Measurements from ENCODE around the gene LRRC8C.

LRRC8C gene

GRCh38 chr1:89724369-89725010 is 91.6 kb downstream of the LRRC8C start:
- H3K27ac ChIP-seq (ENCODE audit: low read depth, low read length) = no peak overlapping the region
- peaks cover 26% of the 10 kb centered on the region for H3K27me3 ChIP-seq (ENCODE audit: control insufficient read depth, low read length)
- no peak overlapping the region for H3K4me3 ChIP-seq (ENCODE audit: low read length)

GRCh38 chr1:89725011-89725370 is 92.1 kb downstream of the LRRC8C start:
- H3K27ac ChIP-seq (ENCODE audit: low read depth, low read length) = no peak overlapping the region
- H3K9me2 ChIP-seq (replicated peaks; ENCODE audit: control insufficient read depth, low read length) = no peaks in the 10 kb centered on the region
- H3K4me3 ChIP-seq (ENCODE audit: low read length) = no peak overlapping the region
- no peaks in the 10 kb centered on the region for H3K79me2 ChIP-seq (ENCODE audit: control insufficient read depth, low read length)
- no peak overlapping the region for H3K4me2 ChIP-seq (ENCODE audit: low read length)
- no peaks in the 10 kb centered on the region for H4K20me1 ChIP-seq (ENCODE audit: control insufficient read depth, insufficient read depth, low read depth, low read length)
- no peaks in the 10 kb centered on the region for H3K36me3 ChIP-seq (ENCODE audit: control insufficient read depth, low read length)
- H3K27me3 ChIP-seq (ENCODE audit: control insufficient read depth, low read length) = peaks cover 26% of the 10 kb centered on the region
- H3K4me1 ChIP-seq (ENCODE audit: control insufficient read depth, low read length) = peaks cover 8% of the 10 kb centered on the region
- H3K9me3 ChIP-seq (ENCODE audit: control insufficient read depth, insufficient read depth, low read length) = no peaks in the 10 kb centered on the region
- no peaks in the 10 kb centered on the region for H3F3A ChIP-seq (ENCODE audit: control insufficient read depth, insufficient read depth)
- TF ChIP-seq CTCF (IDR thresholded peaks at IDR 0.05; ENCODE audit: low read depth, low read length, poor library complexity, severe bottlenecking) (no peak), EZH2phosphoT487 (IDR thresholded peaks at IDR 0.05; ENCODE audit: borderline replicate concordance, low read length) (no peak)

More at GRCh38 chr1:89724369-89725010, 91.6 kb downstream of the LRRC8C start:
- H3K79me2 ChIP-seq (ENCODE audit: control insufficient read depth, low read length) = no peaks in the 10 kb centered on the region
- TF ChIP-seq CTCF (IDR thresholded peaks at IDR 0.05; ENCODE audit: low read depth, low read length, poor library complexity, severe bottlenecking) = no peak
- no peak for TF ChIP-seq EZH2phosphoT487 (IDR thresholded peaks at IDR 0.05; ENCODE audit: borderline replicate concordance, low read length)
- no peaks in the 10 kb centered on the region for H4K20me1 ChIP-seq (ENCODE audit: control insufficient read depth, insufficient read depth, low read depth, low read length)
- no peak overlapping the region for H3K4me2 ChIP-seq (ENCODE audit: low read length)
- H3K4me1 ChIP-seq (ENCODE audit: control insufficient read depth, low read length) = peaks cover 13% of the 10 kb centered on the region
- H3K36me3 ChIP-seq (ENCODE audit: control insufficient read depth, low read length) = no peaks in the 10 kb centered on the region
- no peaks in the 10 kb centered on the region for H3F3A ChIP-seq (ENCODE audit: control insufficient read depth, insufficient read depth)
- no peaks in the 10 kb centered on the region for H3K9me2 ChIP-seq (replicated peaks; ENCODE audit: control insufficient read depth, low read length)
- H3K9me3 ChIP-seq (ENCODE audit: control insufficient read depth, insufficient read depth, low read length) = no peaks in the 10 kb centered on the region

- Histone ChIP-seq H3K9me3 (ENCODE audit: control insufficient read depth, insufficient read depth, low read length) (no peaks in the 10 kb centered on the region), H3F3A (ENCODE audit: control insufficient read depth, insufficient read depth) (no peaks in the 10 kb centered on the region), H3K36me3 (ENCODE audit: control insufficient read depth, low read length) (no peaks in the 10 kb centered on the region), H3K9me2 (replicated peaks; ENCODE audit: control insufficient read depth, low read length) (no peaks in the 10 kb centered on the region), H3K4me2 (ENCODE audit: low read length) (no peak overlapping the region), H3K27ac (ENCODE audit: low read depth, low read length) (no peak overlapping the region), H3K27me3 (ENCODE audit: control insufficient read depth, low read length) (peaks cover 26% of the 10 kb centered on the region), H3K4me1 (ENCODE audit: control insufficient read depth, low read length) (peaks cover 7% of the 10 kb centered on the region; the same call in 1 of the 2 replicates), H3K4me3 (ENCODE audit: low read length) (no peak overlapping the region), H3K79me2 (ENCODE audit: control insufficient read depth, low read length) (no peaks in the 10 kb centered on the region), H4K20me1 (ENCODE audit: control insufficient read depth, insufficient read depth, low read depth, low read length) (no peaks in the 10 kb centered on the region)
- no peak for TF ChIP-seq EZH2phosphoT487 (IDR thresholded peaks at IDR 0.05; ENCODE audit: borderline replicate concordance, low read length)
- TF ChIP-seq CTCF (IDR thresholded peaks at IDR 0.05; ENCODE audit: low read depth, low read length, poor library complexity, severe bottlenecking) = no peak
Observed at GRCh38 chr1:89725631-89726030, 92.7 kb downstream of the LRRC8C start.

Measured in DOHH2 (cell line).